SHP77 treated with DMSO at 0.1 percent for 48 hours (cell line): ENCODE measurements around the gene TRABD2B.

Source experiments
- DNase-seq: peaks from one replicate; lab custom pipeline; 2025; lab: John Stamatoyannopoulos, UW

The TRABD2B gene

GRCh38 chr1:47992720-47993415 is 4.3 kb downstream of the TRABD2B start:
- DNase-seq: no peak

GRCh38 chr1:47991673-47992072 is 5.5 kb downstream of the TRABD2B start:
- DNase-seq: no peak

- DNase-seq: no peak
These were observed 6.0 kb downstream of the TRABD2B start for GRCh38 chr1:47991187-47991586.

GRCh38 chr1:47990286-47990685 is 6.9 kb downstream of the TRABD2B start:
- DNase-seq: no peak

GRCh38 chr1:47987601-47988000 is 9.6 kb downstream of the TRABD2B start:
- no peak for DNase-seq

- no peak for DNase-seq
These were observed 10.4 kb downstream of the TRABD2B start for GRCh38 chr1:47986761-47987200.

GRCh38 chr1:47985018-47985417 is 12.2 kb downstream of the TRABD2B start:
- no peak for DNase-seq

- DNase-seq: no peak
These were observed 12.9 kb downstream of the TRABD2B start for GRCh38 chr1:47984175-47984789.

- DNase-seq: no peak
These were observed 13.5 kb downstream of the TRABD2B start for GRCh38 chr1:47983691-47984090.

GRCh38 chr1:47981667-47982350 is 15.4 kb downstream of the TRABD2B start:
- no peak for DNase-seq

- DNase-seq: no peak
These were observed 16.7 kb downstream of the TRABD2B start for GRCh38 chr1:47980501-47980900.

GRCh38 chr1:47979724-47980123 is 17.5 kb downstream of the TRABD2B start:
- DNase-seq: no peak

- DNase-seq: no peak
These were observed 18.7 kb downstream of the TRABD2B start for GRCh38 chr1:47978486-47978885.

GRCh38 chr1:47976728-47977127 is 20.5 kb downstream of the TRABD2B start:
- DNase-seq: no peak

- DNase-seq: no peak
These were observed 20.9 kb downstream of the TRABD2B start for GRCh38 chr1:47976267-47976666.

- no peak for DNase-seq
These were observed 21.8 kb downstream of the TRABD2B start for GRCh38 chr1:47975302-47975921.

- DNase-seq: no peak
These were observed 24.2 kb downstream of the TRABD2B start for GRCh38 chr1:47972864-47973432.

- no peak for DNase-seq
These were observed 25.6 kb downstream of the TRABD2B start for GRCh38 chr1:47971385-47972160.

- DNase-seq: no peak
These were observed 26.3 kb downstream of the TRABD2B start for GRCh38 chr1:47970882-47971281.

- no peak for DNase-seq
These were observed 27.7 kb downstream of the TRABD2B start for GRCh38 chr1:47969478-47969877.

- no peak for DNase-seq
These were observed 28.7 kb downstream of the TRABD2B start for GRCh38 chr1:47968556-47968888.
